NCI-H774 (cell line): Measurements from ENCODE around the gene DSCAM.

Experiments used
- DNase-seq: peaks from one replicate; lab custom pipeline; 2025; lab: John Stamatoyannopoulos, UW

The DSCAM gene

GRCh38 chr21:40547906-40548513, 298.9 kb downstream of the DSCAM start:
- no peak for DNase-seq

GRCh38 chr21:40546647-40547046, 300.3 kb downstream of the DSCAM start:
- DNase-seq: no peak

- DNase-seq: no peak
Measured at GRCh38 chr21:40540216-40540615, 306.7 kb downstream of the DSCAM start.

- no peak for DNase-seq
Measured at GRCh38 chr21:40534886-40535285, 312.1 kb downstream of the DSCAM start.

- DNase-seq: no peak
Measured at GRCh38 chr21:40531431-40532110, 315.4 kb downstream of the DSCAM start.

GRCh38 chr21:40531016-40531415, 315.9 kb downstream of the DSCAM start:
- no peak for DNase-seq

GRCh38 chr21:40517646-40518045, 329.3 kb downstream of the DSCAM start:
- no peak for DNase-seq

GRCh38 chr21:40516335-40516734, 330.6 kb downstream of the DSCAM start:
- DNase-seq: no peak

- no peak for DNase-seq
Measured at GRCh38 chr21:40512590-40512989, 334.4 kb downstream of the DSCAM start.

- DNase-seq: no peak
Measured at GRCh38 chr21:40507978-40508377, 339.0 kb downstream of the DSCAM start.

GRCh38 chr21:40505681-40506080, 341.3 kb downstream of the DSCAM start:
- DNase-seq: no peak

GRCh38 chr21:40505244-40505643, 341.7 kb downstream of the DSCAM start:
- no peak for DNase-seq

- no peak for DNase-seq
Measured at GRCh38 chr21:40504825-40505224, 342.1 kb downstream of the DSCAM start.

GRCh38 chr21:40496116-40496515, 350.8 kb downstream of the DSCAM start:
- no peak for DNase-seq

- DNase-seq: no peak
Measured at GRCh38 chr21:40490408-40490807, 356.6 kb downstream of the DSCAM start.

GRCh38 chr21:40489001-40489400, 358.0 kb downstream of the DSCAM start:
- DNase-seq: no peak

- no peak for DNase-seq
Measured at GRCh38 chr21:40481764-40482163, 365.2 kb downstream of the DSCAM start.

GRCh38 chr21:40474513-40474912, 372.4 kb downstream of the DSCAM start:
- DNase-seq: no peak

- no peak for DNase-seq
Measured at GRCh38 chr21:40472013-40472412, 374.9 kb downstream of the DSCAM start.

- DNase-seq: no peak
Measured at GRCh38 chr21:40471103-40471502, 375.9 kb downstream of the DSCAM start.

- peak; percentile 31 for DNase-seq
Measured at GRCh38 chr21:40466893-40467483, 380.0 kb downstream of the DSCAM start.

- DNase-seq: no peak
Measured at GRCh38 chr21:40465382-40465781, 381.6 kb downstream of the DSCAM start.

GRCh38 chr21:40463176-40463575, 383.8 kb downstream of the DSCAM start:
- no peak for DNase-seq

GRCh38 chr21:40461008-40461407, 385.9 kb downstream of the DSCAM start:
- no peak for DNase-seq
